Nephron (organoid): ENCODE data around the gene SLC15A1.

Source experiments
- H3K27ac Mint-ChIP-seq, 3 experiments: 2 replicates each; pipeline ENCODE4 v1.8.0; 2020; ENCODE audit warnings: mixed read lengths in 3 of 3, mild to moderate bottlenecking in 2 of 3, moderate library complexity in 1 of 3
- H3K27me3 Mint-ChIP-seq: 2 replicates; pipeline ENCODE4 v1.8.0; 2021; ENCODE audit warnings: low read depth, mild to moderate bottlenecking, moderate library complexity, mixed read lengths
- H3K36me3 Mint-ChIP-seq: 2 replicates; pipeline ENCODE4 v1.8.0; 2020; ENCODE audit warnings: low read depth, mixed read lengths
- H3K4me1 Mint-ChIP-seq: 2 replicates; pipeline ENCODE4 v1.8.0; 2020; ENCODE audit warnings: mixed read lengths
- H3K4me3 Mint-ChIP-seq, 3 experiments: 2 replicates each; pipeline ENCODE4 v1.8.0; 2020; ENCODE audit warnings: mild to moderate bottlenecking in 3 of 3, mixed read lengths in 3 of 3, moderate library complexity in 2 of 3
- H3K9me3 Mint-ChIP-seq: 2 replicates; pipeline ENCODE4 v1.8.0; 2020; ENCODE audit warnings: mixed read lengths
- CTCF ChIP-seq, 3 experiments: fragments of 200-600 bp; sonication (generic); IDR thresholded peaks; one replicate each; pipeline ENCODE4 v1.5.0; 2021; ENCODE audit warnings: antibody characterized with exemption in 3 of 3; ENCODE audit not compliant: unreplicated experiment in 3 of 3

Gene SLC15A1

GRCh38 chr13:98779695-98780094 is 27.2 kb upstream of the SLC15A1 start:
- no peak overlapping the region for H3K27ac Mint-ChIP-seq
- H3K4me1 Mint-ChIP-seq: no peaks in the 10 kb centered on the region
- no peaks in the 10 kb centered on the region for H3K9me3 Mint-ChIP-seq
- H3K4me3 Mint-ChIP-seq: no peak overlapping the region
- peaks cover 5% of the 10 kb centered on the region for H3K27me3 Mint-ChIP-seq
- no peak for TF ChIP-seq CTCF (IDR thresholded peaks at IDR 0.05; ENCODE audit: unreplicated experiment in 3 of 3)
- no peaks in the 10 kb centered on the region for H3K36me3 Mint-ChIP-seq

- no peak for TF ChIP-seq CTCF (IDR thresholded peaks at IDR 0.05; ENCODE audit: unreplicated experiment in 3 of 3)
- H3K4me3 Mint-ChIP-seq: no peak overlapping the region
- no peaks in the 10 kb centered on the region for H3K9me3 Mint-ChIP-seq
- H3K27me3 Mint-ChIP-seq: no peaks in the 10 kb centered on the region
- no peaks in the 10 kb centered on the region for H3K36me3 Mint-ChIP-seq
- H3K4me1 Mint-ChIP-seq: no peaks in the 10 kb centered on the region
- H3K27ac Mint-ChIP-seq: no peak overlapping the region
Observed at GRCh38 chr13:98778749-98779148, 26.3 kb upstream of the SLC15A1 start.

GRCh38 chr13:98776644-98777043 is 24.2 kb upstream of the SLC15A1 start:
- H3K27ac Mint-ChIP-seq: no peak overlapping the region
- no peak for TF ChIP-seq CTCF (IDR thresholded peaks at IDR 0.05; ENCODE audit: unreplicated experiment in 3 of 3)
- no peaks in the 10 kb centered on the region for H3K9me3 Mint-ChIP-seq
- peaks cover 3% of the 10 kb centered on the region for H3K27me3 Mint-ChIP-seq
- H3K4me3 Mint-ChIP-seq: no peak overlapping the region
- peaks cover 9% of the 10 kb centered on the region for H3K4me1 Mint-ChIP-seq
- no peaks in the 10 kb centered on the region for H3K36me3 Mint-ChIP-seq

GRCh38 chr13:98775844-98776598 is 23.5 kb upstream of the SLC15A1 start:
- H3K4me3 Mint-ChIP-seq: no peak overlapping the region
- H3K27ac Mint-ChIP-seq: no peak overlapping the region
- H3K27me3 Mint-ChIP-seq: peaks cover 3% of the 10 kb centered on the region
- no peaks in the 10 kb centered on the region for H3K9me3 Mint-ChIP-seq
- TF ChIP-seq CTCF (IDR thresholded peaks at IDR 0.05; ENCODE audit: unreplicated experiment in 3 of 3): no peak
- no peaks in the 10 kb centered on the region for H3K36me3 Mint-ChIP-seq
- H3K4me1 Mint-ChIP-seq: peaks cover 9% of the 10 kb centered on the region

GRCh38 chr13:98775386-98775785 is 22.9 kb upstream of the SLC15A1 start:
- Mint-ChIP-seq H3K9me3 (no peaks in the 10 kb centered on the region), H3K4me3 (no peak overlapping the region), H3K27ac (no peak overlapping the region), H3K36me3 (no peaks in the 10 kb centered on the region), H3K27me3 (peaks cover 3% of the 10 kb centered on the region), H3K4me1 (peaks cover 9% of the 10 kb centered on the region)
- no peak for TF ChIP-seq CTCF (IDR thresholded peaks at IDR 0.05; ENCODE audit: unreplicated experiment in 3 of 3)

GRCh38 chr13:98774776-98775175 is 22.3 kb upstream of the SLC15A1 start:
- peaks cover 9% of the 10 kb centered on the region for H3K4me1 Mint-ChIP-seq
- no peaks in the 10 kb centered on the region for H3K9me3 Mint-ChIP-seq
- no peak for TF ChIP-seq CTCF (IDR thresholded peaks at IDR 0.05; ENCODE audit: unreplicated experiment in 3 of 3)
- H3K4me3 Mint-ChIP-seq: no peak overlapping the region
- H3K27ac Mint-ChIP-seq: no peak overlapping the region
- no peaks in the 10 kb centered on the region for H3K36me3 Mint-ChIP-seq
- H3K27me3 Mint-ChIP-seq: peaks cover 3% of the 10 kb centered on the region
